Inferior parietal cortex (tissue), 1 donor: ENCODE measurements around the gene ATP9B.
A peak's percentile ranks its signal among the peaks of the same experiment; 100 is the strongest.
"Not testable (repeated sequence)": the region's sequence is repeated elsewhere in the genome, so short reads cannot be mapped to it uniquely, and the experiment has no call there.

Source experiments
- DNase-seq: peaks from one replicate; pipeline ENCODE4 v3.0.0-alpha.2; 2016; ENCODE audit errors: extremely low spot score

ATP9B gene

GRCh38 chr18:79355433-79356335, 286.5 kb downstream of the ATP9B start:
- DNase-seq, result peak; percentile 9

GRCh38 chr18:79356435-79356834, 287.2 kb downstream of the ATP9B start:
- no peak for DNase-seq

DNA sequence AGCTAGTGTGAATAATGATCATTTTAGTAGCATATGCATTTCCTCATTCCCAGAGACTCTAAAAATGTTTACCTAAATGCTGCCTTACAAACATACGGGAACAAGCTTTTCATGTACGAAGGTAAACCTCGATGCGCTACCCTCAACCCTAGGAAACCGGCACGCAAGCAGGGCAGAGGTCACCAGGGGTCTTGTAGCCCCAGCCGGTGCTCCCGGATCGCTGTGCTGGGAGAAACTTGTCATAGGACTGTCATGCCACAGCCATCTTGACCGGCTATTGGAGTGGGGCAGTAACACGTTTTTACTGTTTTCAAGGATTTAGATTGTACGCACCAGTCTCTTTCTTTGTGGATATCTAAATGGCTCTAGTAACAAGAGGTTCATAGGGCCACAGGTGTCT, 291.7 kb downstream of the ATP9B start:
- no peak for DNase-seq

DNA sequence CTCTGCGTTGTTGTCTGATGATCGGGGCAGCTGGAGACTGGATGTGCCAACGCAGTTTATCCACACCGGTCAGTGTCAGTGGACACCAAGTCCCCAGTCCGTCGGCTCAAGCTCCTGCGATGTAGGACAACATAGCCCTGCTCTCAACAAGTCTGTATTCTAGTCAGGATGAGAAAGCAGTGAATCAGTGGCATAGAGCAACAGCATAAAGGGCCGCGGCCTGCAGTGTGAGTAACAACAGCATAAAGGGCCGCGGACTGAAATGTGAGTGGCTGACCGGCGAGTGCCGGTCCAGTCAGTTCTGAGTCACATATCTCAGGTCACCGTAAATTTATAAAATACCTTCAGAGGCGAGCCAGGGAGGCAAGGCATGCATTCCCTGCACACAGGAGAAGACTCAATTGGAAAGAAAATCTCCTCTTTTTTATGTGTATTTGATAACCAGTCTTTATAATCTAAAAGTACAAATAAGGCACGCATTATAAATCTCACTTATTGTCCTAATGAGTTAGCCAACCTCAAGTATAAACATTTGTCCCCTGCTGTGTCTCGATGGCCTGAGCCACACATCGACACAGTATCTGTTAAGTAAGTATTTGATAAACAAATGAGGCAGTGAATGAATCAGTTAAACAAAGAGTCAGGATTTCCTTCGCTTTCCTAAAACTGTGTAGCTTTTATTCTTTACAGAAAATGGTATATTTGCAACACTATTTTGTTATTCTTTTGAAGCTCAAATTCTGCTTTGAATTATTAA, 292.8 kb downstream of the ATP9B start:
- DNase-seq, result no peak

DNA sequence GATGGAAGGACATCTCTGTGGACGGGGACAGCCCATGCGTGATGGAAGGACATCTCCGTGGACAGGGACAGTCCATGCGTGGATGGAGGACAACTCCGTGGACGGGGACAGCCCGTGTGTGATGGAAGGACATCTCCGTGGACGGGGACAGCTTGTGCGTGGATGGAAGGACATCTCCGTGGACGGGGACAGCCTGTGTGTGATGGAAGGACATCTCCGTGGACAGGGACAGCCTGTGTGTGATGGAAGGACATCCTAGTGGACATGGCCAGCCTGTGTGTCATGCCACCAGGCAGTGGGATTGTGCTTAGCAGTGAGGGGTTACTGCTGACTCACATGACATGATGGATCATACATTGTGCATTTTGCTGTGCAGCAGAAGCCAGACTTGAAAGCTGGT, 296.5 kb downstream of the ATP9B start:
- no peak for DNase-seq

DNA sequence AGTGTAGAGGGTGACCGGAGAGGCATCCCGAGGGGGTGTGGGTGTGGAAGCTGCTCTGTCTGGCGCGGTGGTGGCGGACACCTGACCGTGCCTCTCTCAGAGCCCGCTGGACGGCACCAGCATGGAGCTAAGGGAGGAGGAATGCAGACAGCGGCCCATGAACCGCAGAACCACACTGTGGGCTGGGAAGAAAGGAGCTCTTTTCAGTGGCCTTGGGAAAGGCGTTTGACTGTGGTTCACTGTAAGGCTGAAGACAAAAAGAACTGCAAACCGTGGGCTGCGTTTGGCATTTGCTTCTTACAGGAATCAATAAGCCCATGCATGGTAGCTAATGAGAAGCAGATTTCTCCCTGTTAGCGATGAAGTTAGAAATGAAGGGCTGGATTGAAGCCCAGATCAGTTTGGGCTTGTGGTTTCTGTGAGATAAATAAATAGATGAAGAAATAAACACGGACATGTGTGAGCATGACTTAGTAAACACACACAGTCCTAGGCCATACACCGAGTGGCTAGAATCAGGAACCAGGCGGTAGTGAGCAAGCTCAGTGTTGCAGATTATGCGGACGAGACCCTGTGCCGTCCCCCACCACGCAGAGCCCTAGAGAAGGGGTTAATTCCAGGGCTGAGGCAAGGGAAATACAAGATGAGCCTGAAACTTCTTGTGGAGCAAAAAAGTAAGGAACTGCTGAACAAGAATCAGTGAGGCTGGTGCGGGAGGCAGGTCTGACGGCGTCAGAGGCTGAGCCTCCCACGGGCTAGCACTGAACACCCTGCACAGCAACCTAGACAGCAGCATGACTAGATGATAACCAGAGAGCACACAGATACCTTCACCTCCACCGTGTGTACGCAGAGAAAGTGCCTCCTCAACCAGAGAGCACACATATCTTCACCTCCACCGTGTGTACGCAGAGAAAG, 297.2 kb downstream of the ATP9B start:
- no peak for DNase-seq

DNA sequence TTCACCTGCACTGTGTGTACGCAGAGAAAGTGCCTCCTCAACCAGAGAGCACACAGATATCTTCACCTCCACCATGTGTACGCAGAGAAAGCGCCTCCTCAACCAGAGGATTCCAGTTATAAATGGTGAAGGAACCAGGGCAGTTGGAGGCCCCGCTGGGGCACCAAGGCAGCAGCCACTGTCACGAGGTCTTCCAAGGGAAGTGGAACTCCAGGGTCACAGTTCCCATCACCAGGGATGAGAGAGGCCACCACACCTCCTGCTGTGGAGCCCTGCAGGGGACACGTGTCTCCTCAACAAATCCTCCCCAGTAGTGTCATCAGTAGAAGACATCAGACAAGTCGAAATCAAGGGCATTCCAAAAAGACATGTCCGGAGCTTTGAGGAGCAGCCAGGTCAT, 298.3 kb downstream of the ATP9B start:
- no peak for DNase-seq

DNA sequence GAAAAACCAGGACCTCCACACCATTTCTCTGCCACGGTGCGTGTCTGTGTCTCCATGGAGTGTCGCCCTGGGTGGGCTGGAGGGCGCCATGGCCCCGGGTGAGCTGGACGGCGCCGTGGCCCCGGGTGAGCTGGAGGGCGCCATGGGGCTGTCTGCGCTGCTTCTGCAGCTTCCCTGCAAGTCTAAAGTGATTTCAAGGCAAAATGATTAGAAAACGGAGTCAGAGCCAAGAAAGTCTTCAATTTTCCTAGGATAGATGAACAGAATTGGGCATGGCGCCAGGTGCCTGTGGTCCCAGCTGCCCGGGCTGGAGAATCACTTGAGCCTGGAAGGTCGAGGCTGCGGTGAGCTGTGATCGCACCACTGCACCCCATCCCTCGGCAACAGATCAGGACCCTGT, 298.8 kb downstream of the ATP9B start:
- DNase-seq, result no peak

DNA sequence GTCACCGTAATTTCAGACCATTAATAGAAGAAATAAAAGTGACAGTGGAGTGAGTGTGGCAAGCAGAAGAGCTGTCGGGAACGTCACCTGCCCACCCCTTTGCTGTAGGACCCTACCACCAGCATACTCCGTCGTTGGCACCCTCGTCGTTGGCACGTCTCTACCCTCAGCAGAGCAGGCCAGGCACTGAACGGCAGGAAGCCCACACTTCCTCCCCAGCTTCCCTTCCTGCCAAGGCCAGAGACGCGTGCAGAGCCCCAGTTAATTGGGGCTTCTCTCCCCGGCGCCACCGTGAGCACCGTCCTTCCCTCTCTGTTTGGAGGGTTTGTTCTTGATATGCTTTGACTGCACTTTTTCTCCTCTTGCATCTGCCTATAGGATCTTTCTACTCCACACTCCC, 299.5 kb downstream of the ATP9B start:
- DNase-seq, result no peak

GRCh38 chr18:79371561-79372121, 302.4 kb downstream of the ATP9B start:
- DNase-seq, result no peak

DNA sequence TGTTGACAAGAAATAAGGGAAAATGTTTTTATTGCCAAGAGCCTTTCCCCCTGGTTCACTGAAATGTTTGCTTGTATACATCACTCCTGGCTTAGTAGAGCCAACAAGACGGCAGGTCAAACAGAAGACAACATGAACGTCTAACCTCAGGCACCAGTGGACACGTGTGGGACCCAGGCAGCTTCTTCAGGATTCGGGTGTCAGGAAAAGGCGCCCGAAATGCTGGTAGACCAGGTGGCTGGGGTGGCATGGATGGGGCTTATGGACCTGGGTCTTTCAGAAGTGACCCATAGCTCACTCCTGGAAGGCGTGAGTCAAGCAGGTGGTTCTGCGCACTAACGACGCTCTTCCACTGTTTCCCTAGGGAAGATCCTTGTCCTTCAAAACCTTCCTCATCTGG, 303.3 kb downstream of the ATP9B start:
- DNase-seq, result no peak

DNA sequence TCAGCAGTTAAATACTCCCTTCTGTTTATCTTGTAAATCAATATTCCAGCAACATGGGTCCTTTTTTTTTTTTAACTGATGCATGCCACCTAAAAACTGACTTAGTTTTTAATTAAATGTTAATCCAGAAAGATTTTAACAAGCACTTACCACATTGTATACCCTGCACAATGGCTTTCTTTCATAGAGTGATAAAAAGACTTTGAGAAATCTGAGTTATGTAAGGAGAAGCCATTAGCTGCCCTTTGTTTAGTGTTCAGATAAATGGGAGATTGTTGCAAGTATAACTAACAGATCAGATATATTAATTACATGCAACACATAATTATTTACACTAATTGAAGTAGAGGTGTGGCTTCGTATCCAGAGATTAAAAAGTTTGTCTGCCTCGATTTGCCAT, 303.8 kb downstream of the ATP9B start:
- DNase-seq, result no peak

DNA sequence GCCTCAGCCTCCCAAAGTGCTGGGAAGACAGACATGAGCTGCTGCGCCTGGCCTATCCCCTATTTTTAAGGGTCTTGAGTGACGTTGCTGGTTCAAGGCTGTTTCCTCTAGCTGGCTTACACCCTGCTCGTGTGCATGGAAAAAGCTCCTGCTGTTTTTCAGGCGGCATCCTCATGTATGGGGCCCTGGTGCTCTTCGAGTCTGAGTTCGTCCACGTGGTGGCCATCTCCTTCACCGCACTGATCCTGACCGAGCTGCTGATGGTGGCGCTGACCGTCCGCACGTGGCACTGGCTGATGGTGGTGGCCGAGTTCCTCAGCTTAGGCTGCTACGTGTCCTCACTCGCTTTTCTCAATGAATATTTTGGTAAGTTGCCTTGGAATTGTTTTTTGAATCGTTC, 304.5 kb downstream of the ATP9B start:
- no peak for DNase-seq

- no peak for DNase-seq
Measured at GRCh38 chr18:79374408-79375171, 305.4 kb downstream of the ATP9B start.

- DNase-seq, result no peak
Measured at GRCh38 chr18:79375441-79376154, 306.4 kb downstream of the ATP9B start.

DNA sequence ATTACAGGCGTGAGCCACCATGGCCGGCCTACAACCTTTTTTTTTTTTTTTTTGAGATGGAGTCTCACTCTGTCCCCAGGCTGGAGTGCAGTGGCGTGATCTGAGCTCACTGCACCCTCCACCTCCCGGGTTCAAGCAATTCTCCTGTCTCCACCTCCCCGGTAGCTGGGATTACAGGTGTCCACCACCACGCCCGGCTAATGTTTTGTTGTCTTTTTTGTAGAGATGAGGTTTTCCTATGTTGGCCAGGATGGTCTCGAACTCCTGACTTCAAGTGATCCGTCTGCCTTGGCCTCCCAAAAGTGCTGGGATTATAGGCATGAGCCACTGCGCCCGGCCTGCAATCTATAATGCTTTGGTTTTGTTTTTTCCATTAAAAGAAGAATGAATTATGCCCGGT, 307.5 kb downstream of the ATP9B start:
- DNase-seq, result not testable (repeated sequence)

- no peak for DNase-seq
Measured at GRCh38 chr18:79377187-79377891, 308.1 kb downstream of the ATP9B start.

- DNase-seq, result peak; percentile 78
Measured at GRCh38 chr18:79378536-79379250, 309.5 kb downstream of the ATP9B start.
